HepG2 (cell line): ENCODE results near the gene ZACN.

ENCODE experiments used
- NKX3-1 ChIP-seq: sonication (generic); formaldehyde crosslinking; IDR thresholded peaks from 2 replicates; pipeline ENCODE4 v1.5.0; 2020; ENCODE audit warnings: missing genetic modification reagents
- POLR2AphosphoS5 ChIP-seq: IDR thresholded peaks from 2 replicates; pipeline ENCODE4 v1.6.1; 2012; ENCODE audit warnings: low read depth, low read length
- RAD21 ChIP-seq: fragments of 450-650 bp; formaldehyde crosslinking; IDR thresholded peaks from 2 replicates; pipeline ENCODE4 v1.5.0; 2020; ENCODE audit warnings: mild to moderate bottlenecking
- TAF1 ChIP-seq: sonication (generic); formaldehyde crosslinking; IDR thresholded peaks from 2 replicates; pipeline ENCODE4 v1.4.0; 2020; ENCODE audit warnings: missing genetic modification reagents
- TRIM24 ChIP-seq: sonication (generic); formaldehyde crosslinking; IDR thresholded peaks from 2 replicates; pipeline ENCODE4 v1.8.0; 2022; ENCODE audit warnings: mild to moderate bottlenecking, missing genetic modification reagents

DNA sequence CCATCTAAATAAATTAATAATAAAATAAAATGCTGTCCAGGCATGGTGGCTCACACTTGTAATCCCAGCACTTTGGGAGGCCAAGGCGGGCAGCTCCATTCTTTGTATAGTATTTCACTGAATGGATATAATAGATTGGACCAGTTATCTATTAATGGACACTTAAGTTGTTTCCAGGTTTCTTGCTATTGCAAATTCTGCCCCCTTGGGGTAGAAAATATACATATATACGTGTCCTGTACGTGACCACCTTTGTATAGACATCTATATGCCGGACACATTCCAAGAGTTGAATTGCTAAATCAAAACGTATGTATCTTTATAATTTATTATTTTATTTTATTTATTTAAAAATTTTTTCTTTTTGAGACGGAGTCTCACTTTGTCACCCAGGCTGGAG lies 28.5 kb downstream of the ZACN start:
- TF ChIP-seq POLR2AphosphoS5 (no peak), NKX3-1 (CRISPR knock-in tag) (no peak), TRIM24 (CRISPR knock-in tag) (no peak), TAF1 (CRISPR knock-in tag) (no peak), RAD21 (no peak)
